Lower leg skin (tissue), 4 donors: Measurements from ENCODE around the gene TRAF3. TPM values are rescaled to one million over a fixed set of nuclear protein-coding genes. Genes with fewer than 3 reads are reported as not detected.

Experiments
- DNase-seq, 2 donors: peaks; one replicate each; pipeline ENCODE4 v3.0.0-alpha.2; 2019; ENCODE audit warnings: low spot score in 2 of 2
- H3K4me3 ChIP-seq: fragments of 200-600 bp; sonication (generic); 2 replicates; pipeline ENCODE4 v1.5.1; 2017; ENCODE audit warnings: mild to moderate bottlenecking, low read depth; ENCODE audit not compliant: poor library complexity, severe bottlenecking
- CTCF ChIP-seq, 3 donors: fragments of 450-650 bp; IDR thresholded peaks; one replicate each; pipeline ENCODE4 v1.5.1; 2016; ENCODE audit warnings: antibody characterized with exemption in 3 of 3, mild to moderate bottlenecking in 3 of 3, moderate library complexity in 2 of 3
- POLR2A ChIP-seq, 2 donors: fragments of 450-650 bp; IDR thresholded peaks; one replicate each; pipeline ENCODE4 v1.6.1; 2016 to 2017; ENCODE audit warnings: antibody characterized with exemption in 2 of 2, mild to moderate bottlenecking in 1 of 2, moderate library complexity in 1 of 2
- WGBS, 2 donors: methylation state at CpG; one replicate each; pipeline ENCODE4 v1.1.5; 2018; 5-methylcytosine and 5-hydroxymethylcytosine counted together
- intact Hi-C: fragments of 100-400 bp; cut with DNase I; formaldehyde crosslinking; loops from one replicate; pipeline ENCODE4 v1.15.0; 2023; ENCODE audit warnings: low total_unique reads
- total RNA-seq, 4 donors: library from RNA; depleted of rRNA; stranded (reverse); fragments of >200 nt; gene quantifications; one replicate each; pipeline ENCODE4 v1.1.0, GENCODE V29; 2016

Gene TRAF3
- total RNA-seq, 4 donors from 2014 or later: 3.0 to 14.4 (median 12.1) TPM

- DNase-seq: no peak
Observed at GRCh38 chr14:102897299-102898027, 120.2 kb downstream of the TRAF3 start.

GRCh38 chr14:102898298-102898697, 121.0 kb downstream of the TRAF3 start:
- TF ChIP-seq POLR2A (IDR thresholded peaks at IDR 0.05) (no peak), CTCF (IDR thresholded peaks at IDR 0.05) (no peak)
- no peak for DNase-seq
- no peak overlapping the region for H3K4me3 ChIP-seq
- 78 to 94% methylated on average over 6 of the region's 6 CpGs for WGBS, 2 donors
- intact Hi-C loops: no loop called here

More at GRCh38 chr14:102897299-102898027, 120.2 kb downstream of the TRAF3 start:
- TF ChIP-seq POLR2A (IDR thresholded peaks at IDR 0.05): no peak
- no peak for TF ChIP-seq CTCF (IDR thresholded peaks at IDR 0.05)
- intact Hi-C loops: no loop called here
- 91 to 94% methylated on average over 14 of the region's 14 CpGs for WGBS, 2 donors
- H3K4me3 ChIP-seq: no peak overlapping the region

GRCh38 chr14:102898776-102899515, 121.7 kb downstream of the TRAF3 start:
- 90 to 92% methylated on average over 18 of the region's 18 CpGs for WGBS, 2 donors
- intact Hi-C loops: no loop called here
- TF ChIP-seq CTCF (IDR thresholded peaks at IDR 0.05): no peak
- no peak for TF ChIP-seq POLR2A (IDR thresholded peaks at IDR 0.05)
- DNase-seq: no peak
- no peak overlapping the region for H3K4me3 ChIP-seq

GRCh38 chr14:102899516-102899900, 122.3 kb downstream of the TRAF3 start:
- TF ChIP-seq POLR2A (IDR thresholded peaks at IDR 0.05) (no peak), CTCF (IDR thresholded peaks at IDR 0.05) (no peak)
- intact Hi-C loops: no loop called here
- DNase-seq: no peak

GRCh38 chr14:102900631-102901571, 123.7 kb downstream of the TRAF3 start:
- 79 to 81% methylated on average over 39 of the region's 39 CpGs for WGBS, 2 donors
- TF ChIP-seq POLR2A (IDR thresholded peaks at IDR 0.05): no peak
- TF ChIP-seq CTCF (IDR thresholded peaks at IDR 0.05): no peak
- no peak for DNase-seq
- intact Hi-C loops: no loop called here
- no peak overlapping the region for H3K4me3 ChIP-seq

More at GRCh38 chr14:102899516-102899900, 122.3 kb downstream of the TRAF3 start:
- 99 to 100% methylated on average over 8 of the region's 8 CpGs for WGBS, 2 donors
- no peak overlapping the region for H3K4me3 ChIP-seq
